Measurements from ENCODE around the gene NADK. TPM values are rescaled to one million over a fixed set of nuclear protein-coding genes. Genes with fewer than 3 reads are reported as not detected.

The NADK gene
- total RNA-seq, 1 donor from 2014 or later: 37.8 TPM

- Histone ChIP-seq H4K20me1 (ENCODE audit: low read depth) (peaks cover 36% of the 10 kb centered on the region), H3K9me3 (ENCODE audit: low read depth) (no peaks in the 10 kb centered on the region), H3K4me1 (peaks cover 30% of the 10 kb centered on the region), H3K4me3 (no peak overlapping the region), H3K79me2 (ENCODE audit: low read depth) (peaks cover 74% of the 10 kb centered on the region), H3K4me2 (peak overlapping the region; percentile 54), H2AFZ (replicated peaks) (no peak overlapping the region), H3K36me3 (no peaks in the 10 kb centered on the region), H3F3A (ENCODE audit: low read depth) (peaks cover 41% of the 10 kb centered on the region), H3K9ac (no peak overlapping the region), H3K27me3 (peaks cover 18% of the 10 kb centered on the region), H3K27ac (no peak overlapping the region)
- DNase-seq (ENCODE audit: low spot score): peak; percentile 52
- Mint-ChIP-seq H3K9me3 (peaks cover 13% of the 10 kb centered on the region), H3K27me3 (ENCODE audit: insufficient read depth, low read depth) (peaks cover 5% of the 10 kb centered on the region), H3K27ac (no peak overlapping the region), H3K36me3 (peaks cover 18% of the 10 kb centered on the region), H3K4me1 (peaks cover 33% of the 10 kb centered on the region), H3K4me3 (peak overlapping the region; percentile 63)
- no peak for TF ChIP-seq CTCF (IDR thresholded peaks at IDR 0.05)
- no peak for TF ChIP-seq EZH2phosphoT487 (IDR thresholded peaks at IDR 0.05)
- TF ChIP-seq EZH2 (IDR thresholded peaks at IDR 0.05): no peak
Measured at GRCh38 chr1:1775327-1776226, 2.7 kb downstream of the NADK start.

- TF ChIP-seq EZH2 (IDR thresholded peaks at IDR 0.05): no peak
- no peak for TF ChIP-seq CTCF (IDR thresholded peaks at IDR 0.05)
- no peak for TF ChIP-seq EZH2phosphoT487 (IDR thresholded peaks at IDR 0.05)
- H3K27ac ChIP-seq: no peak overlapping the region
- peaks cover 91% of the 10 kb centered on the region for H3K79me2 ChIP-seq (ENCODE audit: low read depth)
- peaks cover 24% of the 10 kb centered on the region for H3F3A ChIP-seq (ENCODE audit: low read depth)
- H3K4me3 Mint-ChIP-seq: no peak overlapping the region
- H3K4me2 ChIP-seq: no peak overlapping the region
- H3K9me3 Mint-ChIP-seq: peaks cover 23% of the 10 kb centered on the region
- H3K27me3 ChIP-seq: peaks cover 3% of the 10 kb centered on the region
- peaks cover 2% of the 10 kb centered on the region for H3K27me3 Mint-ChIP-seq (ENCODE audit: insufficient read depth, low read depth)
- peaks cover 25% of the 10 kb centered on the region for H3K36me3 Mint-ChIP-seq
- no peak overlapping the region for H3K27ac Mint-ChIP-seq
- peaks cover 24% of the 10 kb centered on the region for H3K4me1 ChIP-seq
- DNase-seq (ENCODE audit: low spot score): no peak
- no peaks in the 10 kb centered on the region for H3K9me3 ChIP-seq (ENCODE audit: low read depth)
- H3K4me1 Mint-ChIP-seq: peaks cover 21% of the 10 kb centered on the region
- H3K36me3 ChIP-seq: no peaks in the 10 kb centered on the region
- H3K9ac ChIP-seq: no peak overlapping the region
- peaks cover 32% of the 10 kb centered on the region for H4K20me1 ChIP-seq (ENCODE audit: low read depth)
- no peak overlapping the region for H2AFZ ChIP-seq (replicated peaks)
- H3K4me3 ChIP-seq: no peak overlapping the region
Measured at GRCh38 chr1:1773874-1774273, 4.4 kb downstream of the NADK start.

- Histone ChIP-seq H3K4me2 (no peak overlapping the region), H3K9ac (no peak overlapping the region), H3K27me3 (no peaks in the 10 kb centered on the region), H3K4me1 (peaks cover 13% of the 10 kb centered on the region), H3K79me2 (ENCODE audit: low read depth) (peaks cover 98% of the 10 kb centered on the region), H3K9me3 (ENCODE audit: low read depth) (no peaks in the 10 kb centered on the region), H3K27ac (no peak overlapping the region), H4K20me1 (ENCODE audit: low read depth) (peaks cover 18% of the 10 kb centered on the region), H3K4me3 (no peak overlapping the region), H3F3A (ENCODE audit: low read depth) (peaks cover 10% of the 10 kb centered on the region), H3K36me3 (no peaks in the 10 kb centered on the region), H2AFZ (replicated peaks) (no peak overlapping the region)
- Mint-ChIP-seq H3K27me3 (ENCODE audit: insufficient read depth, low read depth) (peaks cover 2% of the 10 kb centered on the region), H3K4me1 (peaks cover 12% of the 10 kb centered on the region), H3K36me3 (peaks cover 40% of the 10 kb centered on the region), H3K4me3 (no peak overlapping the region), H3K27ac (no peak overlapping the region), H3K9me3 (peaks cover 29% of the 10 kb centered on the region)
- no peak for DNase-seq (ENCODE audit: low spot score)
- TF ChIP-seq CTCF (IDR thresholded peaks at IDR 0.05): no peak
- no peak for TF ChIP-seq EZH2 (IDR thresholded peaks at IDR 0.05)
- no peak for TF ChIP-seq EZH2phosphoT487 (IDR thresholded peaks at IDR 0.05)
Measured at GRCh38 chr1:1771096-1771495, 7.2 kb downstream of the NADK start.
